ENCODE results near the gene MINDY2. TPM values are rescaled to one million over a fixed set of nuclear protein-coding genes. Genes with fewer than 3 reads are reported as not detected.

The MINDY2 gene
- total and polyA plus RNA-seq, 2 of the 8 experiments (the other 6 are each of a cell fraction or from before 2014, with no cell fraction given) = 3.1 to 25.7 TPM

GRCh38 chr15:58839485-58839884 lies 68.4 kb downstream of the MINDY2 start (continued):
- no peak for TF ChIP-seq POLR2AphosphoS5 (IDR thresholded peaks at IDR 0.05; ENCODE audit: low read depth, low read length)
- TF ChIP-seq SRF (IDR thresholded peaks at IDR 0.05; ENCODE audit: low read depth, low read length) = no peak
- TF ChIP-seq KDM4A (IDR thresholded peaks at IDR 0.05; ENCODE audit: low read depth, low read length, severe bottlenecking) = no peak

Measured in H1 (cell line).